ENCODE data around the gene SCT.

Gene SCT

GRCh38 chr11:639332-639955 lies 12.5 kb upstream of the SCT start:
- H3K36me3 ChIP-seq, result no peaks in the 10 kb centered on the region

GRCh38 chr11:638631-639331 lies 11.8 kb upstream of the SCT start:
- Histone ChIP-seq H3K27me3 (peaks cover 5% of the 10 kb centered on the region; the same call in 1 of the 2 replicates), H3K9me3 (no peaks in the 10 kb centered on the region), H3K36me3 (no peaks in the 10 kb centered on the region), H3K4me1 (no peaks in the 10 kb centered on the region), H3K4me3 (ENCODE audit: low read depth, low read length) (no peak overlapping the region)
- no peak for TF ChIP-seq CTCF (IDR thresholded peaks at IDR 0.05; ENCODE audit: low read depth, low read length)
- no peak for DNase-seq

More at GRCh38 chr11:639332-639955, 12.5 kb upstream of the SCT start:
- DNase-seq, result no peak
- TF ChIP-seq CTCF (IDR thresholded peaks at IDR 0.05; ENCODE audit: low read depth, low read length), result no peak
- H3K27me3 ChIP-seq, result peaks cover 5% of the 10 kb centered on the region; the same call in 1 of the 2 replicates
- no peaks in the 10 kb centered on the region for H3K4me1 ChIP-seq
- no peaks in the 10 kb centered on the region for H3K9me3 ChIP-seq
- no peak overlapping the region for H3K4me3 ChIP-seq (ENCODE audit: low read depth, low read length)

GRCh38 chr11:637593-638521 lies 10.9 kb upstream of the SCT start:
- TF ChIP-seq CTCF (IDR thresholded peaks at IDR 0.05; ENCODE audit: low read depth, low read length), result no peak
- no peak for DNase-seq
- no peak overlapping the region for H3K4me3 ChIP-seq (ENCODE audit: low read depth, low read length)
- peaks cover 5% of the 10 kb centered on the region; the same call in 1 of the 2 replicates for H3K27me3 ChIP-seq
- no peaks in the 10 kb centered on the region for H3K4me1 ChIP-seq
- no peaks in the 10 kb centered on the region for H3K9me3 ChIP-seq
- H3K36me3 ChIP-seq, result no peaks in the 10 kb centered on the region

GRCh38 chr11:637333-637592 lies 10.3 kb upstream of the SCT start:
- TF ChIP-seq CTCF (IDR thresholded peaks at IDR 0.05; ENCODE audit: low read depth, low read length), result no peak

GRCh38 chr11:636511-637332 lies 9.7 kb upstream of the SCT start, which contains the start of gene DRD4:
DRD4 (plus strand) TSS chr11:637269; CDS start chr11:637305, 36 bp downstream.
- DNase-seq, result no peak
- no peak within 1 kb of the TSS for H3K4me3 ChIP-seq (ENCODE audit: low read depth, low read length)

More at GRCh38 chr11:637333-637592, 10.3 kb upstream of the SCT start:
- Histone ChIP-seq H3K27me3 (peaks cover 5% of the 10 kb centered on the region; the same call in 1 of the 2 replicates), H3K4me1 (no peaks in the 10 kb centered on the region), H3K9me3 (no peaks in the 10 kb centered on the region), H3K36me3 (no peaks in the 10 kb centered on the region), H3K4me3 (ENCODE audit: low read depth, low read length) (no peak overlapping the region)
- DNase-seq, result no peak

More at GRCh38 chr11:636511-637332, 9.7 kb upstream of the SCT start, which contains the start of gene DRD4:
- TF ChIP-seq CTCF (IDR thresholded peaks at IDR 0.05; ENCODE audit: low read depth, low read length), result no peak
- H3K9me3 ChIP-seq, result no peaks in the 10 kb centered on the region
- H3K27me3 ChIP-seq, result peaks cover 5% of the 10 kb centered on the region; the same call in 1 of the 2 replicates
- H3K4me1 ChIP-seq, result no peaks in the 10 kb centered on the region
- H3K36me3 ChIP-seq, result no peaks in the 10 kb centered on the region

Measured in BE2C (cell line).